MM.1S (cell line): Measurements from ENCODE around the gene CHST11.

Experiments used
- EZH2 ChIP-seq: fragments of 300-600 bp; sonication (generic); optimal IDR thresholded peaks from 2 replicates; pipeline ENCODE3; 2017; ENCODE audit warnings: low read depth, mild to moderate bottlenecking, antibody characterized with exemption, low read length, mixed read lengths
- TF ChIP-seq, protein P1 (sequence below): fragments of 300-600 bp; sonication (generic); IDR thresholded peaks from 2 replicates; pipeline ENCODE4 v1.5.1; 2016; ENCODE audit warnings: antibody characterized with exemption, low read length, mixed read lengths

DNA sequence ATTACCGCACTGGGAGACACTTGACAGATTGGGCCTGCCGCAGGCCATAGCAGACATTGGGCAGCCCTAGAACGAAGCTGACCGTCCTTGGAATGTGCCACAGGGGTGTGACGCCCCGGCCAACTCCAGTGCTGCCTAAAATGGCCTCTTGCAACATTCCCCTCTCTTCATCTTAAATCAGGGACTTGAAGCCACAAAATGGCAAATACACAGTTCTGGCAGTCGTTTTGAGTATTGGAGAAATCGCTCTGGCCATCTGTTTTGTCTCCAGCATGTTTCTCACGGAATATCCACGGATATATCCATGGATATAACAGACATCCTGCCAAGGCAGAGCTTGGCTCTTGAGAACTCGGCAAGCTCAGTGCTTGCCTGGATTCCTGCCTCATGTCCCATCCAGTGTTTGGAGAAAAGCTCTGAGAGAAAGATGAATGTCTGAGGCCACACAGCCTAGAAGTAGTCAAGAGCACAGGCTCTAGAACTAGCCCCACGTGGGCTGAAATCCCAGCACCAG is 158.4 kb downstream of the CHST11 start:
- TF ChIP-seq, protein P1, sequence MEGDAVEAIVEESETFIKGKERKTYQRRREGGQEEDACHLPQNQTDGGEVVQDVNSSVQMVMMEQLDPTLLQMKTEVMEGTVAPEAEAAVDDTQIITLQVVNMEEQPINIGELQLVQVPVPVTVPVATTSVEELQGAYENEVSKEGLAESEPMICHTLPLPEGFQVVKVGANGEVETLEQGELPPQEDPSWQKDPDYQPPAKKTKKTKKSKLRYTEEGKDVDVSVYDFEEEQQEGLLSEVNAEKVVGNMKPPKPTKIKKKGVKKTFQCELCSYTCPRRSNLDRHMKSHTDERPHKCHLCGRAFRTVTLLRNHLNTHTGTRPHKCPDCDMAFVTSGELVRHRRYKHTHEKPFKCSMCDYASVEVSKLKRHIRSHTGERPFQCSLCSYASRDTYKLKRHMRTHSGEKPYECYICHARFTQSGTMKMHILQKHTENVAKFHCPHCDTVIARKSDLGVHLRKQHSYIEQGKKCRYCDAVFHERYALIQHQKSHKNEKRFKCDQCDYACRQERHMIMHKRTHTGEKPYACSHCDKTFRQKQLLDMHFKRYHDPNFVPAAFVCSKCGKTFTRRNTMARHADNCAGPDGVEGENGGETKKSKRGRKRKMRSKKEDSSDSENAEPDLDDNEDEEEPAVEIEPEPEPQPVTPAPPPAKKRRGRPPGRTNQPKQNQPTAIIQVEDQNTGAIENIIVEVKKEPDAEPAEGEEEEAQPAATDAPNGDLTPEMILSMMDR = no peak
- no peak for TF ChIP-seq EZH2
